Neural cell (in vitro differentiated cells): ENCODE measurements around the gene PHACTR1.

Experiments used
- CTCF ChIP-seq: fragments of 450-650 bp; IDR thresholded peaks from 2 replicates; pipeline ENCODE4 v1.5.1; 2014; ENCODE audit warnings: antibody characterized with exemption, mild to moderate bottlenecking, moderate library complexity; ENCODE audit not compliant: poor library complexity, severe bottlenecking
- MXI1 ChIP-seq: fragments of 450-650 bp; conservative IDR thresholded peaks from 2 replicates; pipeline ENCODE4 v1.6.1; 2014; ENCODE audit warnings: antibody characterized with exemption, mild to moderate bottlenecking; ENCODE audit not compliant: poor library complexity, severe bottlenecking
- POLR2AphosphoS5 ChIP-seq: IDR thresholded peaks from 2 replicates; pipeline ENCODE4 v1.6.1; 2012
- TAF1 ChIP-seq: IDR thresholded peaks from 2 replicates; pipeline ENCODE4 v1.6.1; 2012; ENCODE audit warnings: low read depth

GRCh38 chr6:12841619-12842018, 125.1 kb downstream of the PHACTR1 start:
- no peak for TF ChIP-seq POLR2AphosphoS5
- no peak for TF ChIP-seq CTCF
- no peak for TF ChIP-seq MXI1
- TF ChIP-seq TAF1 = no peak
